Adrenal gland (tissue), 5 donors: ENCODE measurements around the gene PDZRN3.

ENCODE experiments used
- CTCF ChIP-seq, 6 experiments: fragments of 450-650 bp in 4 of 6; fragments of 200-600 bp in 2 of 6; sonication (generic) in 1 of 6; IDR thresholded peaks; 1 replicate in 5 of 6; 2 replicates in 1 of 6; pipeline versions ENCODE4 v1.5.1 to v1.8.0; 2016 to 2021; ENCODE audit warnings: antibody characterized with exemption in 6 of 6, mild to moderate bottlenecking in 2 of 6, moderate library complexity in 1 of 6
- POLR2A ChIP-seq, 2 donors: fragments of 450-650 bp; IDR thresholded peaks; one replicate each; pipeline ENCODE4 v1.6.1; 2017; ENCODE audit warnings: antibody characterized with exemption in 2 of 2, mild to moderate bottlenecking in 2 of 2, moderate library complexity in 1 of 2
- donor health status: DM: no; HTN: no; CAD: no.

- TF ChIP-seq CTCF (IDR thresholded peaks at IDR 0.05) (no peak), POLR2A (IDR thresholded peaks at IDR 0.05) (no peak)
These were observed 282.7 kb downstream of the PDZRN3 start for GRCh38 chr3:73342077-73342476.
